ENCODE data around the gene RFESD. TPM values are rescaled to one million over a fixed set of nuclear protein-coding genes. Genes with fewer than 3 reads are reported as not detected.

Gene RFESD
- total RNA-seq, 1 experiment from 2014 or later, result 2.2 TPM

DNA sequence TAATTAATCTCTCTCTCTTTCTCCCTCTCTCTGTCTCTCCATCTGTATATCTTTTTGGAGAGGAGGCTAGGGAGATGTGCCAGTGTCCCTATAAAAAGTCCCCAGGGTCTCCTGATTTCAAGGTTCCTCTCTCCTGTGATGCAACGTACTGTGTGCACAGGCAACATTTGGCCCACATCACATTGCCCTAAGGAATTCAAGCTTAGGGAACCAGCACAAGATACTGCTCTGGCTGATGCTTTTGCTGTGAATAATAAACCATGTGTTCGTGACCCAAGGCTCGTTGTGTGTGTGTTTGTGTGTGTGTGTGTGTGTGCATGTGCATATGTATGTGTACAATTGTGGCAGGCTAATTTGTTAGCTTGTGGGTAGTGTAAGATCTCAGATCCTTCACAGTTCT, 26.5 kb downstream of the RFESD start:
- Histone ChIP-seq H3K27ac (ENCODE audit: low read length) (no peak overlapping the region), H3K4me3 (ENCODE audit: low read depth in 2 of 2, low read length in 2 of 2) (no peak overlapping the region), H3K27me3 (ENCODE audit: control insufficient read depth, insufficient read depth, low read length) (no peaks in the 10 kb centered on the region), H3K4me1 (ENCODE audit: control insufficient read depth, insufficient read depth, low read length) (no peaks in the 10 kb centered on the region), H3K36me3 (ENCODE audit: control insufficient read depth, insufficient read depth, low read length) (no peaks in the 10 kb centered on the region), H3K9me3 (ENCODE audit: control insufficient read depth, insufficient read depth, low read depth, low read length) (no peaks in the 10 kb centered on the region)
- CTCF ChIA-PET, result interaction anchor here (0.8 kb wide), 1 partner anchor 58 kb away, joined by 3 read pairs; the partner anchor contains the start of gene RHOBTB3
- DNase-seq (ENCODE audit: low read depth, low spot score) (no peak), ATAC-seq (no peak)
- POLR2A ChIA-PET, result no interaction called here
- BruUV-seq (replicated peaks), result no TSS peak
- intact Hi-C loops (cut with micrococcal nuclease; ENCODE audit: unreplicated experiment), result no loop called here
- in situ Hi-C loops (cut with HindIII; ENCODE audit: low pct_unique_long_range_greater_than_20kb, low sequenced_read_pairs), result no loop called here
- TF ChIP-seq POLR2AphosphoS5 (IDR thresholded peaks at IDR 0.05; ENCODE audit: low read depth, low read length) (no peak), SIN3A (IDR thresholded peaks at IDR 0.05; ENCODE audit: borderline replicate concordance, insufficient read depth, low read depth, low read length) (no peak), TCF7L2 (IDR thresholded peaks at IDR 0.05; ENCODE audit: low read depth, low read length) (no peak)
- TF ChIP-seq, protein P1, sequence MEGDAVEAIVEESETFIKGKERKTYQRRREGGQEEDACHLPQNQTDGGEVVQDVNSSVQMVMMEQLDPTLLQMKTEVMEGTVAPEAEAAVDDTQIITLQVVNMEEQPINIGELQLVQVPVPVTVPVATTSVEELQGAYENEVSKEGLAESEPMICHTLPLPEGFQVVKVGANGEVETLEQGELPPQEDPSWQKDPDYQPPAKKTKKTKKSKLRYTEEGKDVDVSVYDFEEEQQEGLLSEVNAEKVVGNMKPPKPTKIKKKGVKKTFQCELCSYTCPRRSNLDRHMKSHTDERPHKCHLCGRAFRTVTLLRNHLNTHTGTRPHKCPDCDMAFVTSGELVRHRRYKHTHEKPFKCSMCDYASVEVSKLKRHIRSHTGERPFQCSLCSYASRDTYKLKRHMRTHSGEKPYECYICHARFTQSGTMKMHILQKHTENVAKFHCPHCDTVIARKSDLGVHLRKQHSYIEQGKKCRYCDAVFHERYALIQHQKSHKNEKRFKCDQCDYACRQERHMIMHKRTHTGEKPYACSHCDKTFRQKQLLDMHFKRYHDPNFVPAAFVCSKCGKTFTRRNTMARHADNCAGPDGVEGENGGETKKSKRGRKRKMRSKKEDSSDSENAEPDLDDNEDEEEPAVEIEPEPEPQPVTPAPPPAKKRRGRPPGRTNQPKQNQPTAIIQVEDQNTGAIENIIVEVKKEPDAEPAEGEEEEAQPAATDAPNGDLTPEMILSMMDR (IDR thresholded peaks at IDR 0.05), result no peak
- TF ChIP-seq, protein P2, sequence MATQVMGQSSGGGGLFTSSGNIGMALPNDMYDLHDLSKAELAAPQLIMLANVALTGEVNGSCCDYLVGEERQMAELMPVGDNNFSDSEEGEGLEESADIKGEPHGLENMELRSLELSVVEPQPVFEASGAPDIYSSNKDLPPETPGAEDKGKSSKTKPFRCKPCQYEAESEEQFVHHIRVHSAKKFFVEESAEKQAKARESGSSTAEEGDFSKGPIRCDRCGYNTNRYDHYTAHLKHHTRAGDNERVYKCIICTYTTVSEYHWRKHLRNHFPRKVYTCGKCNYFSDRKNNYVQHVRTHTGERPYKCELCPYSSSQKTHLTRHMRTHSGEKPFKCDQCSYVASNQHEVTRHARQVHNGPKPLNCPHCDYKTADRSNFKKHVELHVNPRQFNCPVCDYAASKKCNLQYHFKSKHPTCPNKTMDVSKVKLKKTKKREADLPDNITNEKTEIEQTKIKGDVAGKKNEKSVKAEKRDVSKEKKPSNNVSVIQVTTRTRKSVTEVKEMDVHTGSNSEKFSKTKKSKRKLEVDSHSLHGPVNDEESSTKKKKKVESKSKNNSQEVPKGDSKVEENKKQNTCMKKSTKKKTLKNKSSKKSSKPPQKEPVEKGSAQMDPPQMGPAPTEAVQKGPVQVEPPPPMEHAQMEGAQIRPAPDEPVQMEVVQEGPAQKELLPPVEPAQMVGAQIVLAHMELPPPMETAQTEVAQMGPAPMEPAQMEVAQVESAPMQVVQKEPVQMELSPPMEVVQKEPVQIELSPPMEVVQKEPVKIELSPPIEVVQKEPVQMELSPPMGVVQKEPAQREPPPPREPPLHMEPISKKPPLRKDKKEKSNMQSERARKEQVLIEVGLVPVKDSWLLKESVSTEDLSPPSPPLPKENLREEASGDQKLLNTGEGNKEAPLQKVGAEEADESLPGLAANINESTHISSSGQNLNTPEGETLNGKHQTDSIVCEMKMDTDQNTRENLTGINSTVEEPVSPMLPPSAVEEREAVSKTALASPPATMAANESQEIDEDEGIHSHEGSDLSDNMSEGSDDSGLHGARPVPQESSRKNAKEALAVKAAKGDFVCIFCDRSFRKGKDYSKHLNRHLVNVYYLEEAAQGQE (IDR thresholded peaks at IDR 0.05; ENCODE audit: insufficient read depth in 1 of 2, low read depth in 2 of 2, low read length in 1 of 2), result no peak

DNA sequence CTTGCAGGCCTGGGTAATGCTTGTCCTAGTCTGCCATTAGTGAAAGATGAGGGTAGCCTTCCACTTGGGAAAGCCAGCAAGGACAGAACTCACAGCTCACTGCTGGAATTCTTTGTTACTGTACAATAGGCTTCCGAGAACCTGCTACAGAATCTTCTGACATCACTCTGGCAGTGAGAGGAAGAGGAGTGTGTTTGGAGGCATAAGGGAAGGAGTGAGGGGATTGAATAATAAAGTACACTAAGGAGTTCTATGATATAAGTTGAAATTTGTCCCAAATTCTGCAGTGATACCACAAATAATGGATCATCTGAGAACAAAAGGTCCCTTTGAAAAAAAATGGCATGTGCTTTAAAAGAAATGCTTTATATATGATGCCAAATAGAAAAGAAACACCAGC, 36.3 kb downstream of the RFESD start, which contains the start of gene SPATA9:
SPATA9 (minus strand) TSS at position 101 of the 400 bp plus-strand sequence. CDS start 137 bp downstream, outside the sequence.
- intact Hi-C loops (cut with micrococcal nuclease; ENCODE audit: unreplicated experiment) (no loop called here), in situ Hi-C loops (cut with HindIII; ENCODE audit: low pct_unique_long_range_greater_than_20kb, low sequenced_read_pairs) (no loop called here)
- ChIA-PET POLR2A (no interaction called here), CTCF (no interaction called here)
- Histone ChIP-seq H3K36me3 (ENCODE audit: control insufficient read depth, insufficient read depth, low read length) (no peaks in the 10 kb centered on the region), H3K27me3 (ENCODE audit: control insufficient read depth, insufficient read depth, low read length) (no peaks in the 10 kb centered on the region), H3K4me1 (ENCODE audit: control insufficient read depth, insufficient read depth, low read length) (no peaks in the 10 kb centered on the region), H3K27ac (ENCODE audit: low read length) (no peak within 1 kb of the TSS), H3K9me3 (ENCODE audit: control insufficient read depth, insufficient read depth, low read depth, low read length) (no peaks in the 10 kb centered on the region), H3K4me3 (ENCODE audit: low read depth in 2 of 2, low read length in 2 of 2) (no peak within 1 kb of the TSS)
- TF ChIP-seq SIN3A (IDR thresholded peaks at IDR 0.05; ENCODE audit: borderline replicate concordance, insufficient read depth, low read depth, low read length) (no peak), POLR2AphosphoS5 (IDR thresholded peaks at IDR 0.05; ENCODE audit: low read depth, low read length) (no peak), TCF7L2 (IDR thresholded peaks at IDR 0.05; ENCODE audit: low read depth, low read length) (no peak)
- TF ChIP-seq, protein P2 (IDR thresholded peaks at IDR 0.05; ENCODE audit: insufficient read depth in 1 of 2, low read depth in 2 of 2, low read length in 1 of 2), result no peak
- TF ChIP-seq, protein P1 (IDR thresholded peaks at IDR 0.05), result no peak
- ATAC-seq, result no peak
- BruUV-seq (replicated peaks), result no TSS peak
- DNase-seq (ENCODE audit: low read depth, low spot score), result no peak

Data from Panc1 (cell line).